Testis (tissue), 2 donors: ENCODE measurements around the gene ZAP70.

ENCODE experiments used
- CTCF ChIP-seq, 3 experiments: fragments of 450-650 bp in 2 of 3; fragments of 200-600 bp in 1 of 3; sonication (generic) in 1 of 3; IDR thresholded peaks; one replicate each; pipeline ENCODE4 v1.5.1; 2016 to 2019; ENCODE audit warnings: antibody characterized with exemption in 3 of 3, mild to moderate bottlenecking in 2 of 3, moderate library complexity in 1 of 3
- POLR2A ChIP-seq: fragments of 450-650 bp; IDR thresholded peaks from one replicate; pipeline ENCODE4 v1.6.1; 2017; ENCODE audit warnings: antibody characterized with exemption, mild to moderate bottlenecking, moderate library complexity

GRCh38 chr2:97730245-97730644 is 16.9 kb downstream of the ZAP70 start:
- no peak for TF ChIP-seq CTCF (IDR thresholded peaks at IDR 0.05)
- TF ChIP-seq POLR2A: no peak
